HUES6 (cell line): ENCODE results near the gene ARSI.

Experiments
- H3K27ac ChIP-seq: 2 replicates; pipeline ENCODE4 v1.7.0; 2013; ENCODE audit warnings: low read depth, mild to moderate bottlenecking, low read length, inconsistent platforms
- H3K27me3 ChIP-seq: 2 replicates; pipeline ENCODE4 v1.6.1; 2013; ENCODE audit warnings: low read length; ENCODE audit not compliant: control insufficient read depth, insufficient read depth
- H3K36me3 ChIP-seq: 2 replicates; pipeline ENCODE4 v1.6.1; 2013; ENCODE audit warnings: low read length; ENCODE audit not compliant: control insufficient read depth, insufficient read depth
- H3K4me1 ChIP-seq: 2 replicates; pipeline ENCODE4 v1.6.1; 2013; ENCODE audit warnings: low read length; ENCODE audit not compliant: control insufficient read depth, insufficient read depth
- H3K4me3 ChIP-seq: 2 replicates; pipeline ENCODE4 v1.5.1; 2013; ENCODE audit warnings: low read depth, low read length
- H3K9ac ChIP-seq: one replicate; pipeline ENCODE4 v1.6.1; 2013; ENCODE audit warnings: mild to moderate bottlenecking, low read length
- H3K9me3 ChIP-seq: 2 replicates; pipeline ENCODE4 v1.6.1; 2013; ENCODE audit warnings: low read depth, low read length; ENCODE audit not compliant: control insufficient read depth, insufficient read depth

ARSI gene

DNA sequence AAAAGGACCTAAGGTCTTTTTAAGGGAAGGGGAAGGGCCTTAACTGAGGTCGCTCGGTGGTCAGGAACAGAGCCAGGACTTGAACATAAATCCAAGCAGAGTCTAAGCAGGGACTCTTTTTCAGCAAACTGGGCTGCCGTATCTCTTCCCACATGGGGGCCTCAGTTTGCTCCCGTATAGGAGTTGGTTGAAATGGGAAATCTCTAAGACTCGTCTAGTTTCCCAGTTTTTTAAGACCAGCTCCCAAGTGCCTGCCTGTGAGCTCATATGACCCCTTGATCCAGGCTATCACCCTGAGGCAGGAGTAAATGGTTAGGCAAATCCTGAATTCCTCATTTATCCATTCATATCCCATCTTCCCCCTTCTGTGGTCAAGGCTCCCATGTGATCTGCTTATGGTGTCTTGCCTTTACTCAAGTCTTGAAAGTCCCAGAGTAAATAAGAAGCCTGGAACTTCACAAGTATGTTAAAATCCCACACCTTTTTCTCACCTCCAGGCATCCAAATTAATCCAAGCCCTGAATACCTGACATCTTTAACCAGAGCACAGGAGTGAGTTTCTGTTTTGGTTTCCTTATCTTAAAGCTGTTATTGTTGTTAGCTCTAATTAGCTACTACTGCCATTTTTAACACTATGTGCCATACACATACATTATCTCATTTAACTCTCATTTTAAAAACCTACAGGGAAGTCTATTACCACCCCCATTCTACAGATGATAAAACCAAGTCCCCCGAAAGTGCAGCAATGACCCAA is 3.0 kb downstream of the ARSI start:
- Histone ChIP-seq H3K9ac (no peak overlapping the region), H3K4me3 (no peak overlapping the region), H3K36me3 (no peaks in the 10 kb centered on the region), H3K4me1 (peaks cover 47% of the 10 kb centered on the region), H3K27me3 (peaks cover 13% of the 10 kb centered on the region), H3K9me3 (no peaks in the 10 kb centered on the region), H3K27ac (no peak overlapping the region)

DNA sequence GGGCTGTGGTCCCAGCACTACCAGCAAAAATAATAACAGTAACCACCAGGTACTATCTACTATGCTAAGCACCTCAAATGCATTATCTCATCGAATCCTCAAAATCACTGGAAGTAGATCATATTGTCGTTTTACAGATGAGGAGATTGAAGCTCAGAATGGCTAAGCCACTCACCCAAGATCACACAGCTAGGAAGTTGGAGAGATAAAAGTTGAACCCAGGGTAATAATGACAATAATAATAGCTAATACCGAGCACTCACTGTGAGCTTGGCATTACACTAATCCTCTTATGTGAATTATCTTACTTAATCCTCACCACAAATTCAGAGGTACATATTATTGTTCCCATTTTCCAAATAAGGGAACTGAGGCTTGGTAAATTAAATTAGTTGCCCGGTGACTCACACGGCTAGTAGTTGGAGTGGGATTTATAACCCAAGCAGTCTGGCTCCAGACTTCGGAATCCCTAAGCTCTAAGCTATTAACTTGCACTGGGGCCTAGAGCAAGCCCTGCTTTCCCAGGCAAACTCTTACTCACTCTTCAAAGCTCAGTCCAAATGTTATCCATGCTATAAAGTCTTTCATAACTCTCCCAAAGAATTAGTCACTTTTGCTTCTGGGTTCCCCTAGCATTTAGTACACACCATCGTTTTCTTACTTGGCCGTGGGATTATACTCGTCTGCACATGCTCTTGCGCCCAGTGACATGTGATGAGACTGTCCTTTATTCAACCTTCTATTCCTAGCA is 3.8 kb downstream of the ARSI start:
- Histone ChIP-seq H3K36me3 (no peaks in the 10 kb centered on the region), H3K27ac (no peak overlapping the region), H3K9me3 (no peaks in the 10 kb centered on the region), H3K9ac (no peak overlapping the region), H3K4me3 (no peak overlapping the region), H3K4me1 (peaks cover 41% of the 10 kb centered on the region), H3K27me3 (peaks cover 13% of the 10 kb centered on the region)

DNA sequence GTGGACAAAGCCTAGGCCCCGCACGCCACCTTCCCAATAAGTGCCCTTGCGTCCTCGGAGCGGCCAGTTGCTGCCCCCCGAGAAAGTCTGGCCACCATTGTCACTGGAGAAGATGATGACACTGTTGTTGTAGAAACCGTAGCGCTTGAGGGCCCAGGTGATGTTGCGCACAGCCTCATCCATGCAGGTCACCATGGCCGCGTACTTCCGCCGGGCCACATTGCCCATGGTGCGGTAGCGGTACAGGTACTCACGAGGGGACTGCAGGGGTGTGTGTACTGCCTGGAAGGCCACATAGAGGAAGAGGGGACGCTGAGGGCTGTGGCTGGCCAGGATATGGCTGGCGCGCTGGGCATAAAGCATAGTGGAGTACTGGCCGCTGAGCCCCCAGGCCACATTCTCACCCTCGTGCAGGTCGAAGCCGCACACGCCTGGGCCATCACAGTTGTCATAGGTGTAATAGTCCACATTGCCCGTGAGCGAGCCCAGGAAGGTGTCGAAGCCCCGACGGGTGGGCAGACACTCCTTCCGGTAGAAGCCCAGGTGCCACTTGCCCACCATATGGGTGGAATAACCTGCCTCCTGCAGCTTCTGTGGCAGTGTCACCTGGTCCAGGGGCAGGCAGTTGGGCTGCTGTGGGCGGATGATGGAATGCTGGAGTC is 4.6 kb downstream of the ARSI start:
- no peak overlapping the region for H3K9ac ChIP-seq
- no peaks in the 10 kb centered on the region for H3K9me3 ChIP-seq
- peaks cover 13% of the 10 kb centered on the region for H3K27me3 ChIP-seq
- H3K4me1 ChIP-seq = peaks cover 38% of the 10 kb centered on the region
- no peak overlapping the region for H3K27ac ChIP-seq
- no peaks in the 10 kb centered on the region for H3K36me3 ChIP-seq
- no peak overlapping the region for H3K4me3 ChIP-seq

DNA sequence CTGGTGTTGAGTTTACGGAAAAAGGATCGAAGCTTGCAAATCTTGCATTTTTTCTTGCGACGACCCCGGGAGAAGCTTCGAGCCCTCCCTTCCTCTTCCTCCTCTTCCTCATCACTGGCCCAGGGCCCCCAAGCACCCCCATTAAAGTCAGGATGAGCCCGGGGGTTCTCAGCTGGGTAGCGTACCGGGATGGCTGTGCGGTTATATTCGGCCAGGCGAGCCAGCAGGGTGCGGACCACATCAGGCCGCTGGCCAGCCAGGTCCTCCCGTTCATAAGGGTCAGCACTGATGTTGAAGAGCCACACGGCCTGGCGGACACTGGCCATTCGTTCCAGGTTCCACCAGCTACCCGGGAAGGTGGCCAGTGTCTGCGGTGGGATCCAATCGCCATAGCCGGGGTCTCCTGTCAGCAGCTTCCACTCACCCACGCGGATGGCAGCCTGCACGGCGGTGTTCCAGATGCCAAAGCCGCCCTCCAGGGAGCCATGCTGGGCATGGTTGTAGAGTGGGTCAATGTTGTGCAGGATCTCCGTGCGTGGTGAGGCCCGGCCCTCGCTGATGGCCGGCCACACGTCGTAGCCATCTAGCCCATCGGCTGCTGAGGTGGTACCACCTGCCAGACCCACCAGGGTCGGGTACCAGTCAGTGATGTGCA is 5.3 kb downstream of the ARSI start:
- Histone ChIP-seq H3K36me3 (no peaks in the 10 kb centered on the region), H3K9me3 (no peaks in the 10 kb centered on the region), H3K9ac (no peak overlapping the region), H3K4me1 (peaks cover 39% of the 10 kb centered on the region), H3K4me3 (no peak overlapping the region), H3K27me3 (peaks cover 13% of the 10 kb centered on the region), H3K27ac (no peak overlapping the region)

DNA sequence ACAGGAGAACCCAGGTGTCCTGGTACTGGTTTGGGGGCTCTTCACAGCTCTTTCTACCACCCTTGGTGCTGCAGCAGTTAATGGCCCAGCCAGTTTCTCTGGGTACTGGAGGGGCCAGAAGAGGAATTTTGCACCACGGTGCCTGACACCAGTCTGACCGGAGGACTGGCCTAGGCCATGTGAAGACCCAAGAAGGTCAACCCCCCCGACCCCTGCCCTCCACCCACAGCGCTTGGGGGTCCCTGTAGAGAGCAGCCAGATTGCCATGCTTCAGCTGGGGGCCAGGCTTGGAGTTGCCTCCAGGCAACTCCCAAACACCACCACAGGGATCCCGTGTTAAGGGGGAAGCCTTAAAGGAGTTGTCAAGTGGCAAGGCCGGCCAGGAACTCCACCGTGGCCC is 6.2 kb downstream of the ARSI start:
- H3K27me3 ChIP-seq = peaks cover 7% of the 10 kb centered on the region
- H3K9me3 ChIP-seq = no peaks in the 10 kb centered on the region
- H3K36me3 ChIP-seq = no peaks in the 10 kb centered on the region
- peaks cover 33% of the 10 kb centered on the region for H3K4me1 ChIP-seq
- H3K9ac ChIP-seq = no peak overlapping the region
- no peak overlapping the region for H3K4me3 ChIP-seq
- H3K27ac ChIP-seq = no peak overlapping the region

DNA sequence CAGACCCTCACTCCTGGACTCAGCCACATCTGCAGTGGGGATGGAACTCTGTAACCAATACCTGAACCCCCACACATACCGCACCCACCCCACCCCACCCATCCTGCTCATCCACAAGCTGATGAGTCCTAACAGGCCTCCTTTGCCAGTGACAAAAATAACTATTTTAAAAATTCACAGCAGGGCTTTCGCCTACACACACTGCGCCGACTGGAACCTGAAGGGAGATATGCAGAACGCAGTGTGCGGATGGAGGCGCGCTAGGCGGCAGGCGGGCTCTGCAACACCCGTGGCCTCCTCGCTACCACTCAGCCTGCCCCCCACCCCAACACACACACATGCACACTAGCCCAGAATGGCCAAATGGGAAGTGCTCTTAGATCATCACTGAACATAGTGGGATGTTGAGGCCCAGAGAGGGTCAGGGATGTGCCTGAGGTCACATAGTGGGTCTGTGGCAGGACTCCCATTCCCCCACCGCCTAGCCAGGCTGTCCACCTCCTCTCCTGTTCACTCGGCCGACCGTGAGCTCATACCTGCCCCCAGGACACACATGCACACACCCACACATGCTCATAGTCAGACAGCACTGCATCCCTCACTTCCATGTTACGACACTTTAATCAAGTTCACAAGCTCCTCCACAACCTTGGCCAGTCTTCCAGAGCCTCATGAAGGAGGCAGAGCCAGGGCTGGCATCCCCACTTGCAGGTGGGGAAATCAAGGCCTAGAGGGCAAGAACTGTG is 6.8 kb downstream of the ARSI start:
- Histone ChIP-seq H3K27me3 (0 out of 2 replicates have a peak, but pooled peaks cover under 1% of the 10 kb centered on the region), H3K4me3 (no peak overlapping the region), H3K36me3 (no peaks in the 10 kb centered on the region), H3K9me3 (no peaks in the 10 kb centered on the region), H3K27ac (no peak overlapping the region), H3K4me1 (peaks cover 27% of the 10 kb centered on the region), H3K9ac (no peak overlapping the region)

DNA sequence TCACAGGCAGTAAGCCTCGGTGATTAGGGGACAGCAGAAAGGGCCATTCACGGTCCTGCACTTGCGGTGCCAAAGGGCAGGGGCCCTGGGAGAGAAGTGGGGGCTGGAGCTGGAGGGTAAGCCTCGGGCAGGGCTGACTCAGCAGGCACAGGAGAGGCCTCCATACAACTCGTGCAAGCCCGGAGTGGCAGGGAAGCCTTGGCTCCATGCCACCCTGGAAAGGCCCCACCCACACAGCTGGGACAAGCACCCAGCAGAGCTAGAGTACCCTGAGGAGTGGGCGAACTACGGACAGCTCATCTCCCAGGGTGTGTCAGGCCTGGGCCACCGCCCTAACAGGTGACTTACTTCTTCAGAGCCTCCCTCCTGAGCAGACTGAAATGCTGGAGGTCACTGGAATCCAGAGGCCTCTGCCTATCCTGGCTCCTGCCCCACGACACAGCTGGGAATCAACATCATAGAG is 7.5 kb downstream of the ARSI start:
- H3K27ac ChIP-seq = no peak overlapping the region
- H3K9ac ChIP-seq = no peak overlapping the region
- no peak overlapping the region for H3K4me3 ChIP-seq
- peaks cover 20% of the 10 kb centered on the region for H3K4me1 ChIP-seq
- H3K36me3 ChIP-seq = no peaks in the 10 kb centered on the region
- no peaks in the 10 kb centered on the region for H3K27me3 ChIP-seq
- H3K9me3 ChIP-seq = no peaks in the 10 kb centered on the region

DNA sequence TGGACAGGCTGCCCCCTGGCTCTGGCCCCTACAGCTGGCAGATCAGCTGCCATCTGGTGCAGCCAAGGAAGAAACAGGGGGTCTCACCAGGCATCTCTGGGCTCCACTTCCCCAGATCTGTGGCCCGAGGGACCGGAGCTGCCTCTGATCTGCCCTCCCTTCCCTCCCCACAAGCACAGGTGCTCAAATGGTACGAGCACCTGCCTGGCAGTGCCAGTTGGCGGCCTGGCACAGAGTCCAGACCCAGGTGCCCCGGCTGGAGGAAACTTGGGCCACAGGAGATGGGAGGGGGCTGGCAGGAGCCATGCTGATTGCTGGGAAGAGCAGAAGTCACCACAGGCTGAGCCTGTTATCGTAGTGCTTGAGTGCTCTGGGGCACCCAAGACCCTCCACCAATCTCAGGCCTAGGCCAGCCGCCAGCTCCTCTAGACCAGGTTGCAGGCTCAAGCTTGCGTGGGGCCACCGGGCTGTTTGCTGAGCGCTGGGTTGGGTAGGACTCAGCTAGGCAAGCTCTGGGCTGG is 8.1 kb downstream of the ARSI start:
- no peak overlapping the region for H3K4me3 ChIP-seq
- no peaks in the 10 kb centered on the region for H3K36me3 ChIP-seq
- peaks cover 14% of the 10 kb centered on the region for H3K4me1 ChIP-seq
- H3K27me3 ChIP-seq = no peaks in the 10 kb centered on the region
- H3K9ac ChIP-seq = no peak overlapping the region
- H3K27ac ChIP-seq = no peak overlapping the region
- no peaks in the 10 kb centered on the region for H3K9me3 ChIP-seq

DNA sequence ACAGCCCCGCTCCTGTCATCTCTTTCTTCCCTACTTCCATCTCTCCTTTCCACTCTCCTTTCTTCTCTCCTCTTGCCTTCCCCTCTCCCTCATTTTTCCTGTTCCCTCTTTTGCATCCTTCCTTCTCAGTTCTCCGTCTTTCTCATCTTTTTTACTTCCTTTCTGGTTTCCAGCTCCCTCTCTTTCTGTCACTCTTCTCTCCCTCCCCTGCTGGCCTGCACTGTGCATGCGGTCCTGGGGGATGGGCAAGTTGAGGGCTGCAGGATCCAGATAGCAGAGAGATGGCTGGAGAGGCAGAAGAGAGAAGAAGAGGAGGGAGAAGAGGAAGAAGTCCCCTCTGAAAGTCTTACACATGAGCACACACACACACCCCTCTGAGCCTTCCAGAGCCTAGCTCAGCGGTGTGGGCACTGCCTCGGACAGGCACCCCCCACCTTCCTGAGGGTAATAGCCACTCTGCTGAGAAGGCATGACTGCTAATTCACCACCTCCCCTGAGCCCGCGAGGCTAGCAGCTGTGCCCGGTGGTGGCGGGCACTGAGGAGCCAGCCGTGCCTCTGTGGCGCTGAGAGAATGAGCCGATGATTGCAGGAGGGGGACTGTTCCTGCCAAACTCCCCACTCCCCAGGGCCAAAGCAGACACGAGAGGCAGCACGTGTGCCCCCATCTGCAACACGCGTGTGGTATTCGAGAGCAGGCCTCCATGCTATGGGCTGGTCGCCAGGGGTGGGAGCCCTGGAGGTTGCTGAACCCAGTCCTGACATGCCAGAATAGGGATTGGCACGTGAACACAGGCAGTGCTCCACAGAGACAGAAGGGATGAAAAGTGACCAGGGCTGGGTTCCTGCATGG is 9.4 kb downstream of the ARSI start:
- Histone ChIP-seq H3K9ac (no peak overlapping the region), H3K27me3 (no peaks in the 10 kb centered on the region), H3K4me3 (no peak overlapping the region), H3K27ac (no peak overlapping the region), H3K4me1 (peaks cover 8% of the 10 kb centered on the region), H3K9me3 (no peaks in the 10 kb centered on the region), H3K36me3 (no peaks in the 10 kb centered on the region)
